Measurements from ENCODE around the gene ZG16.

DNA sequence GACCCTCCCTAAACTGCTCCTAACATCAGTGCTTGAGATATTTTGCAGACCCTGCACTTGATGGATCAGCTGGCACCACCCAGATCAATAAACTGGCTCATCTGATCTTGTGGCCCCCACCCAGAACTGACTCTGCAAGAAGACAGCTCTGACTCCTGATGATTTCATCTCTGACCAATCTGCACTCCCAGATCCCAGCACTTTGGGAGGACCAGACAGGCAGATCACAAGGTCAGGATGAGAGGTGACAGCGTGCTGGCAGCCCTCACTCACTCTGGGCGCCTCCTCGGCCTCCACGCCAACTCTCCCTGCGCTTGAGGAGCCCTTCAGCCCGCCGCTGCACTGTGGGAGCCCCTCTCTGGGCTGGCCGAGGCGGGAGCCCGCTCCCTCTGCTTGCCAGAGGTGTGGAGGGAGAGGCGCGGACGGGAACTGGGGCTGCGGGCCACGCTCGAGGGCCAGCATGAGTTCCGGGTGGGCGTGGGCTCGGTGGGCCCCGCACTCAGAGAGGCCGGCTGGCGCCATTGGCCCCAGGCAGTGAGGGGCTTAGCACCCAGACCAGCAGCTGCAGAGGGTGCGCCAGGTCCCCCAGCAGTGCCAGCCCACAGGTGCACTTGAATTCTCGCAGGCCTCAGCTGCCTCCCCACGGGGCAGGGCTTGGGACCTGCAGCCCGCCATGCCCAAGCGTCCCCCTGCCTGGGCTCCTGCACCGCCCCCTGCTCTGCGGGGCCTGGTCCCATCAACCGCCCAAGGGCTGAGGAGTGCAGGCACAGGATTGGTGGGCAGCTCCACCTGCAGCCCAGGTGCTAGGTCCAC, 29.9 kb upstream of the ZG16 start:
- TF ChIP-seq CTBP1 (IDR thresholded peaks at IDR 0.05; ENCODE audit: borderline replicate concordance) (no peak), BHLHE40 (IDR thresholded peaks at IDR 0.05; ENCODE audit: borderline replicate concordance) (no peak), SP1 (IDR thresholded peaks at IDR 0.05) (no peak), FOXK2 (IDR thresholded peaks at IDR 0.05) (no peak), SUZ12 (IDR thresholded peaks at IDR 0.05) (no peak), ELF4 (IDR thresholded peaks at IDR 0.05) (no peak), ZNF384 (IDR thresholded peaks at IDR 0.05) (no peak)
